ENCODE data around the gene UTP15.

The UTP15 gene

DNA sequence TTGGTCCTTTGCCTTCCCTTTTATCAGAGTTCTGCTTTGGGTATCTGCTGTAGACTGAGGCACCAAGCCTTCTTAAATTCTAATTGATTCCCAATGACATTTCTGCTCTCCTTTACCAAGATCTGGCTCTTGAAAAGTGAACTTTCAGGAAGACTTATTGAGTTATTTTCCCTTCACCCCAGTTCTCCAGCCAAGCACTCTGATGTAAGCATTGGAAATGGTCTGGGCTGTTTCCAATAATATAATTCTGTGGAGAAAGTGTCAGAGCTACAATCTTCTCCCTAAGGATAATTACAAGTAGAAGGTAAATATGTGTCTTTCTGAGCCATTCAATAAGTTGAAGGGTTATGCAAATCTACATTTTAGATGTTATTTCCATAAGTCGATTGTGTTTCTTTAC is 36.5 kb upstream of the UTP15 start:
- no peak overlapping the region for H3K4me3 ChIP-seq (ENCODE audit: low read depth, low read length)
- TF ChIP-seq, protein P1, sequence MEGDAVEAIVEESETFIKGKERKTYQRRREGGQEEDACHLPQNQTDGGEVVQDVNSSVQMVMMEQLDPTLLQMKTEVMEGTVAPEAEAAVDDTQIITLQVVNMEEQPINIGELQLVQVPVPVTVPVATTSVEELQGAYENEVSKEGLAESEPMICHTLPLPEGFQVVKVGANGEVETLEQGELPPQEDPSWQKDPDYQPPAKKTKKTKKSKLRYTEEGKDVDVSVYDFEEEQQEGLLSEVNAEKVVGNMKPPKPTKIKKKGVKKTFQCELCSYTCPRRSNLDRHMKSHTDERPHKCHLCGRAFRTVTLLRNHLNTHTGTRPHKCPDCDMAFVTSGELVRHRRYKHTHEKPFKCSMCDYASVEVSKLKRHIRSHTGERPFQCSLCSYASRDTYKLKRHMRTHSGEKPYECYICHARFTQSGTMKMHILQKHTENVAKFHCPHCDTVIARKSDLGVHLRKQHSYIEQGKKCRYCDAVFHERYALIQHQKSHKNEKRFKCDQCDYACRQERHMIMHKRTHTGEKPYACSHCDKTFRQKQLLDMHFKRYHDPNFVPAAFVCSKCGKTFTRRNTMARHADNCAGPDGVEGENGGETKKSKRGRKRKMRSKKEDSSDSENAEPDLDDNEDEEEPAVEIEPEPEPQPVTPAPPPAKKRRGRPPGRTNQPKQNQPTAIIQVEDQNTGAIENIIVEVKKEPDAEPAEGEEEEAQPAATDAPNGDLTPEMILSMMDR (IDR thresholded peaks at IDR 0.05; ENCODE audit: control insufficient read depth, extremely low read depth, insufficient read depth), result no peak

DNA sequence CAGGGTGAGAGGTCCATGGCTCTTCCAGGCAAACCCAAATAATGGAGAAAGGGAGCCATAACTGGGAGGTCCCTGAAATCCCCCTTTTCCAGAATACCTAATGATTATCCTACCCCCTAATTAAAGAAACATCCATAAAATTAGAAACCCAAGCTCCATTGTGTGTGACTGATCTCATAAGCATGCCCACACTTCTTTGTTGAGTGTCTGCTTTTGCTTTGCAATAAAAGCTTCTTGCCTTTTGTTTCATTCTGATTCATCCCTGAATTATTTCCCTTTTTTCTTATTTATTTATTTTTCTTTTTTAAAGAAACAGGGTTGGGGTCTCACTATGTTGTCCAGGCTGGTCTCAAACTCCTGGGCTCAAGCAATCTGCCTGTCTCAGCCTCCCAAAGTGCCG is 34.2 kb upstream of the UTP15 start:
- DNase-seq (ENCODE audit: low read depth), result no peak

More for the DNA sequence above, 36.5 kb upstream of the UTP15 start:
- DNase-seq (ENCODE audit: low read depth), result no peak

DNA sequence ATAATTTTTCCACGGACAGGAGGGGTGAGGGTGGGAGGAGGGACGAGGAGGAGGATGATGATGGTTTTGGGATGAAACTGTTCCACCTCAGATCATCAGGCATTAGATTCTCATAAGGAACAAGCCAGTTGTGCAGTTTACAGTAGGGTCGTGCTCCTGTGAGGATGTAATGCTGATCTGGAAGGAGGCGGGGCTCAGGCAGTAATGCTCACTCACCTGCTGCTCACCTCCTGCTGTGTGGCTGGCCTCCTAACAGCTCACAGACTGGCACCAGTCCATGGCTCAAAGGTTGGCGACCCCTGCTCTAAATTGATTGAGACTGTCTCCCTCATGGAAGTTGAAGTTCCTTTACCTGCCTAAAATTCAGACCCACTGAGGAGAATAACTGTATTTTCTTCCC is 33.3 kb upstream of the UTP15 start:
- no peak overlapping the region for H3K4me3 ChIP-seq (ENCODE audit: low read depth, low read length)
- TF ChIP-seq, protein P1 (IDR thresholded peaks at IDR 0.05; ENCODE audit: control insufficient read depth, extremely low read depth, insufficient read depth), result no peak
- DNase-seq (ENCODE audit: low read depth), result no peak

More for the DNA sequence above, 34.2 kb upstream of the UTP15 start:
- no peak overlapping the region for H3K4me3 ChIP-seq (ENCODE audit: low read depth, low read length)
- TF ChIP-seq, protein P1 (IDR thresholded peaks at IDR 0.05; ENCODE audit: control insufficient read depth, extremely low read depth, insufficient read depth), result no peak

DNA sequence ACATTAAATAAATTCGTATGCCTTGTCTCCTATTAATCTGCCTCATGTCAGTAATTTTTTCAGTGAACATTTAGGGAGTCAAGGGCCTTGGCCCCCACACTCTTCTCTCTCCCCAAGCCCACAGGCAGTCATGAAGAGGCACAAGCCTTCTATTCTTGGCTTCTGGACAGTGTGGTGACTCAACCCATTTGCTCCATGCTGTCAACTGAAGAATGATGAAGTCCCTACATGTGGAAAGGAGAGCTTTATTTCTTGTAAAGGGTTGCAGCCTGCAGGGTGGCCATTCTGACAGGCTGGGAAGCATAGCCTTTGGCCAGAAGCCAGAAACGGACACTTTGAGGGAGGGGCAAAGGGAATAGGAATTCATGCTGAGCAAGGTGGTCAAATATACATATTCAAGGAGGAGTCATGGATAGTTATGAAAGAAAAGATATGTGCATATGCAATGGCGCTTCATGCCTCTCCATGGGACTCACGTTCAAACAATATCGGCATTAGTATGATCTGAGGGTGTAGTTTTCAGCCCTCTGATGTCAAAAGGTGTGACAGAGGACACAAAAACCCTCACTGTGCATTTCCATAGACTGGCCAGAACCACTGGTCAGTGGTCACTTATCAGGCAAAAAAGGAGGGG is 31.4 kb upstream of the UTP15 start:
- TF ChIP-seq, protein P1 (IDR thresholded peaks at IDR 0.05; ENCODE audit: control insufficient read depth, extremely low read depth, insufficient read depth), result no peak
- DNase-seq (ENCODE audit: low read depth), result no peak

DNA sequence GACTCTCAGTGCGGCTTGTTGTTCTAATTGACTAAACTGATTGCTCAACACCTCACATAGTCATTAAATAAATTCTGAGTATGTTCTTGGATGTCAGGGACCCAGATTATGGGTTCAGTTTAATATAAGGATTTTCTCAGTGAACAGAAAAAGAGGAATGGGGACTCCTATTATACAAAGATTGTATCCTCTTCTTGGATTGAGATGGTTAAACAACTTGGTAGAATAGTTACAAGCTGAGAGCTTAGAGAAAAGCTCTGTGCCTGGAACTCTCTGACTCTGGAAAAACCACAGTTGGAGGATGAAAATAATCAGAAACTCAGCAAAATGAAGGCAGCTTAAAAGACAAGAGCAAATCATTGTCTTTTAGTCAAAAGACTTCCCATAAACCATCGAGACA is 30.6 kb upstream of the UTP15 start:
- TF ChIP-seq, protein P1 (IDR thresholded peaks at IDR 0.05; ENCODE audit: control insufficient read depth, extremely low read depth, insufficient read depth), result no peak
- no peak for DNase-seq (ENCODE audit: low read depth)
- no peak overlapping the region for H3K4me3 ChIP-seq (ENCODE audit: low read depth, low read length)

More for the DNA sequence above, 31.4 kb upstream of the UTP15 start:
- H3K4me3 ChIP-seq (ENCODE audit: low read depth, low read length), result no peak overlapping the region

DNA sequence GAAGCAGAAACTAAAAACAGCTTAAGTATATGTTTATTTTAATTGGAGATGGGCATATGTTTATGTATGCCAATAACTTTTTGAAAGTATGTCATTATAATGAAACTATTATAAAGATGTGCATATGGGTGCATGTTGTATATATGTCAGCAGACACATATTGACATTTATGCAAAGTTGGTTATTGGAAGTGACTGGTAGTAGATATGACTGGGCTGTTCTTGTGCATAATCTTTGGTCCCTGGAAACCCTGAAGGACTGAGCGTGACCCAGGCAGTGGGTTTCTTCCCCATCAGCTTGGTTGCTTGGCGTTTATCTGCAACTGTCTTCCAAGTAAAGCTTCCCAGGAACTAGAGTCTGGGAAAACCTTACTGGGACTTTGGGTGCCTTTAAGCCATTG is 25.8 kb upstream of the UTP15 start:
- no peak for DNase-seq (ENCODE audit: low read depth)
- H3K4me3 ChIP-seq (ENCODE audit: low read depth, low read length), result no peak overlapping the region
- TF ChIP-seq, protein P1 (IDR thresholded peaks at IDR 0.05; ENCODE audit: control insufficient read depth, extremely low read depth, insufficient read depth), result no peak

DNA sequence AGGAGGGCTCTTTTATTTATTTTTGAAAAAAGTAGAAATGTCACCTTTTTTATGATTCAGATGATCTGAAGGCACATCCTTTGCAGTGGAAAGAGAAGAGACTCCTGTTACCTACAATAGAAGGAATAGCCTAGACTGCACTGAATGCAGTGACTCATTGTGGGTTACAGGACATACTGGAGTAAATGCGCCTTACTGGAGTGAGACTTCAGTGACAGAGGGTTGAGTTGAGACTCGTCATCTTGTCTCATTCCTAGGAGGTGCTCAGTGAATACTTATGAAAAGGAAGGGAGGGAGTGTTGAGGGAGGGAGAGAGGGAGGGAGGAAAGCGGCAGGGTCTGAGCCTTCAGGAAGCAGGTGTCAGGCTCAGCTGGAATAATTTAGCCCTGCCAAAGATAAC is 25.4 kb upstream of the UTP15 start:
- TF ChIP-seq, protein P1 (IDR thresholded peaks at IDR 0.05; ENCODE audit: control insufficient read depth, extremely low read depth, insufficient read depth), result no peak
- no peak overlapping the region for H3K4me3 ChIP-seq (ENCODE audit: low read depth, low read length)
- no peak for DNase-seq (ENCODE audit: low read depth)
